ENCODE results near the gene CHST7. TPM values are rescaled to one million over a fixed set of nuclear protein-coding genes. Genes with fewer than 3 reads are reported as not detected.

Gene CHST7
- total and polyA plus RNA-seq, 2 of the 8 experiments (the other 6 are each of a cell fraction or from before 2014, with no cell fraction given) = 7.9 to 14.1 TPM

DNA sequence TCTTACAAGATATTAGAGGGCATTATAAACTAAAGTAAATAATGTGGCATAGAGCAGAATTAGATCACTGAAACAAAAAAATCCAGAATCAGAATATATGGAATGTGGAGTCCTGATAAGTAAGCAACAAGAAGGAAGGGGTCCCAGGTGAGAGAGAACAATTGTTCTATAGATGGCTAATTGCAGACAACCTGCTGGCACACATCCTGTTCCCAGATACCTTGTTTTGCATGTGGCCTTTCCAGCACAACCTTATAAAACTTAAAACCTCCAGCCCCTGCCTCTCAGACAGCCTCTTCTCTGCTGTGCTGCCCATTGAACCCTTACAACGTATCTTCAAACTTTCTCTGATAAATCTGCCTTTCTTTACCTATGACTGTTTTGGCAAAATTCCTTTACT lies 23.7 kb upstream of the CHST7 start:
- Histone ChIP-seq H2BK15ac (ENCODE audit: low read length) (no peak overlapping the region), H2BK120ac (replicated peaks; ENCODE audit: low read depth, low read length) (no peak overlapping the region), H3K79me1 (ENCODE audit: low read depth, low read length) (no peaks in the 10 kb centered on the region), H3K18ac (ENCODE audit: extremely low read depth, low read length) (no peak overlapping the region; the same call in 1 of the 2 replicates), H3K4me3 (ENCODE audit: extremely low read depth in 1 of 4, insufficient read depth in 2 of 4, low read depth in 3 of 4, low read length in 4 of 4) (no peak overlapping the region), H2BK20ac (ENCODE audit: low read length) (no peak overlapping the region), H3K9ac (replicated peaks in 1 of 4; ENCODE audit: extremely low read depth in 1 of 4, low read depth in 3 of 4, low read length in 3 of 4) (no peak overlapping the region), H3K14ac (ENCODE audit: insufficient read length) (no peak overlapping the region), H3K4me1 (replicated peaks in 1 of 4; ENCODE audit: control insufficient read depth in 3 of 4, insufficient read depth in 4 of 4, low read length in 3 of 4) (peaks cover 0 to 3% (median 3%) of the 10 kb centered on the region in 4 experiments; a peak in 2 of 7 replicates), H2AFZ (ENCODE audit: low read length) (no peak overlapping the region), H4K91ac (replicated peaks; ENCODE audit: insufficient read length, low read length) (no peak overlapping the region), H4K5ac (ENCODE audit: insufficient read length, low read depth, low read length) (no peak overlapping the region), H3K27ac (ENCODE audit: low read depth, low read length) (no peak overlapping the region), H2AK5ac (ENCODE audit: low read depth, low read length) (no peak overlapping the region), H4K8ac (ENCODE audit: extremely low read depth, insufficient read depth, low read length) (no peak overlapping the region), H3K56ac (replicated peaks; ENCODE audit: insufficient read length, low read depth, low read length) (no peak overlapping the region), H3K23me2 (ENCODE audit: low read depth, low read length) (no peaks in the 10 kb centered on the region), H4K20me1 (replicated peaks in 1 of 2; ENCODE audit: control insufficient read depth in 1 of 2, insufficient read depth in 2 of 2, low read length in 2 of 2) (no peaks in the 10 kb centered on the region), H3K9me3 (ENCODE audit: insufficient read depth in 2 of 2, low read depth in 1 of 2, low read length in 1 of 2) (peaks cover 0 to 2% of the 10 kb centered on the region in 2 experiments; a peak in 1 of 4 replicates), H3K4ac (replicated peaks; ENCODE audit: insufficient read length, low read depth, low read length) (no peak overlapping the region), H3K4me2 (ENCODE audit: insufficient read depth in 1 of 2, low read depth in 2 of 2, low read length in 2 of 2) (no peak overlapping the region), H3K27me3 (replicated peaks in 1 of 4; ENCODE audit: control insufficient read depth in 3 of 4, extremely low read depth in 1 of 4, insufficient read depth in 3 of 4, low read length in 3 of 4) (no peaks in the 10 kb centered on the region), H2BK5ac (ENCODE audit: low read depth, low read length) (no peak overlapping the region), H3K23ac (ENCODE audit: insufficient read length) (no peak overlapping the region), H3K79me2 (ENCODE audit: control insufficient read depth in 1 of 2, insufficient read depth in 2 of 2, low read length in 2 of 2) (peaks cover 11 to 29% of the 10 kb centered on the region in 2 experiments; a peak in 3 of 4 replicates), H3K36me3 (ENCODE audit: control insufficient read depth in 2 of 4, insufficient read depth in 4 of 4, low read length in 3 of 4) (peaks cover 0 to 24% (median 3%) of the 10 kb centered on the region in 4 experiments; a peak in 3 of 8 replicates), H2BK12ac (ENCODE audit: low read depth, low read length) (no peak overlapping the region)
- 92% methylated on average over 1 of the region's 1 CpG; no CpG with 5 or more reads in 1 of the 2 experiments for WGBS, 2 experiments (ENCODE audit: extremely low coverage in 1 of 2, insufficient coverage in 1 of 2, insufficient read length in 1 of 2, insufficient replicate concordance in 2 of 2, low coverage in 1 of 2, low lambda C conversion rate in 2 of 2, missing lambda C conversion rate in 1 of 2)
- POLR2A ChIA-PET (ENCODE audit: partially characterized antibody) = no interaction called here
- TF ChIP-seq TCF12 (IDR thresholded peaks at IDR 0.05; ENCODE audit: low read depth, low read length) = no peak
- TF ChIP-seq SP1 (IDR thresholded peaks at IDR 0.05; ENCODE audit: low read depth, low read length) = no peak
- TF ChIP-seq KDM5A (IDR thresholded peaks at IDR 0.05; ENCODE audit: low read length) = no peak
- TF ChIP-seq SIRT6 (IDR thresholded peaks at IDR 0.05; ENCODE audit: low read length) = no peak
- TF ChIP-seq EZH2 (IDR thresholded peaks at IDR 0.05; ENCODE audit: low read depth, low read length, severe bottlenecking) = no peak
- TF ChIP-seq CREB1 (IDR thresholded peaks at IDR 0.05) = no peak
- no peak for TF ChIP-seq KDM4A (IDR thresholded peaks at IDR 0.05; ENCODE audit: low read depth, low read length, severe bottlenecking)
- no peak for TF ChIP-seq SIN3A (conservative IDR thresholded peaks at IDR 0.05 in 1 of 2, IDR thresholded peaks at IDR 0.05 in 1 of 2; ENCODE audit: low read depth in 1 of 2, low read length in 2 of 2)
- CTCF ChIA-PET (ENCODE audit: partially characterized antibody) = no interaction called here
- FAIRE-seq (no peak), DNase-seq (ENCODE audit: low read depth in 1 of 2, low spot score in 2 of 2) (no peak)

Data from H1 (cell line).